ENCODE data around the gene C13orf46.

The C13orf46 gene

GRCh38 chr13:113924184-113924901 lies 49.5 kb downstream of the C13orf46 start:
- ChIA-PET CTCF (interaction anchor here (1.0 kb wide), 1 partner anchor 43 kb away, joined by 3 read pairs; no protein-coding TSS in a partner anchor), POLR2A (ENCODE audit: low non-redundant PET) (no interaction called here)
- DNase-seq (ENCODE audit: low spot score), result no peak
- H3K27ac ChIP-seq, result no peak overlapping the region
- TF ChIP-seq CTCF (conservative IDR thresholded peaks at IDR 0.05; ENCODE audit: low read depth), result no peak

- CTCF ChIA-PET, result interaction anchor here (1.0 kb wide), 1 partner anchor 44 kb away, joined by 3 read pairs; no protein-coding TSS in a partner anchor
These were observed 50.4 kb downstream of the C13orf46 start for GRCh38 chr13:113923376-113924063.

DNA sequence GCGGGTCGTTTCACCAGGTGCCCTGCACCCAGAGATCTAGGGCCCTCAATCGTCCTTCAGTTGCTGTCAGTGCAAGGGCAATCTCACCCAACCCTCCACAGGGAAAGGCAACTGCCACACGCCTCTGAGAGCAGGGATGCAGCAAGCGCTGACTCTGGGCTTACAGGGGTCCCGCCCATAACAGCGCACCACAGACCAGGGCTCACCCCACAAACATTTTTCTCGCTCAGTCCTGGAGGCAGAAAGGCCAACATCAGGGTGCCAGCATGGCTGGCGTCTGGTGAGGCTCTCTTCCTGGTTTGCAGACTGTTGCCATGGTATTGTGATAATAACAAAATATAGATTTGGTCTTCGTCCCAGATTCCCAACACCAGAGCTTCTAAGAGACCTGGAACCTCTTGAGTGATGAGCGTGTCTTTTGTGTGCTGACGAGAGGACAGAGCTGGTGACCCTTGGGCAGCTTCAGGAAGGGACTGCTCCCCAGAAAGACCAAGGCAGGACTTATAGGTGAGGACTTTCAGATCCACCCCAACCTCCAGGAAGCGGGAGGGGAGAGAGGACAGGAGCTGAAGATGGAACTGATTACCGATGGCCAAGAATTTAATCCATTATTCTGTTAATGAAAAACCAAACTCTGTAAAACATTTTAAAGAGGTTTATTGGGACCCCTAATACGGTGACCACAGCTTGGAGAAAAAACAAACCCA lies 51.3 kb downstream of the C13orf46 start:
- ChIA-PET POLR2A (ENCODE audit: low non-redundant PET) (no interaction called here), CTCF (no interaction called here)
- H3K27ac ChIP-seq, result no peak overlapping the region
- no peak for TF ChIP-seq CTCF (conservative IDR thresholded peaks at IDR 0.05; ENCODE audit: low read depth)
- no peak for DNase-seq (ENCODE audit: low spot score)

More at GRCh38 chr13:113923376-113924063, 50.4 kb downstream of the C13orf46 start:
- no peak for TF ChIP-seq CTCF (conservative IDR thresholded peaks at IDR 0.05; ENCODE audit: low read depth)
- H3K27ac ChIP-seq, result no peak overlapping the region
- no peak for DNase-seq (ENCODE audit: low spot score)
- POLR2A ChIA-PET (ENCODE audit: low non-redundant PET), result no interaction called here

GRCh38 chr13:113921763-113922162 lies 52.1 kb downstream of the C13orf46 start:
- H3K27ac ChIP-seq, result no peak overlapping the region
- CTCF ChIA-PET, result interaction anchor here (0.8 kb wide), 1 partner anchor 26 kb away, joined by 3 read pairs; no protein-coding TSS in a partner anchor
- TF ChIP-seq CTCF (conservative IDR thresholded peaks at IDR 0.05; ENCODE audit: low read depth), result no peak
- no peak for DNase-seq (ENCODE audit: low spot score)
- POLR2A ChIA-PET (ENCODE audit: low non-redundant PET), result no interaction called here

DNA sequence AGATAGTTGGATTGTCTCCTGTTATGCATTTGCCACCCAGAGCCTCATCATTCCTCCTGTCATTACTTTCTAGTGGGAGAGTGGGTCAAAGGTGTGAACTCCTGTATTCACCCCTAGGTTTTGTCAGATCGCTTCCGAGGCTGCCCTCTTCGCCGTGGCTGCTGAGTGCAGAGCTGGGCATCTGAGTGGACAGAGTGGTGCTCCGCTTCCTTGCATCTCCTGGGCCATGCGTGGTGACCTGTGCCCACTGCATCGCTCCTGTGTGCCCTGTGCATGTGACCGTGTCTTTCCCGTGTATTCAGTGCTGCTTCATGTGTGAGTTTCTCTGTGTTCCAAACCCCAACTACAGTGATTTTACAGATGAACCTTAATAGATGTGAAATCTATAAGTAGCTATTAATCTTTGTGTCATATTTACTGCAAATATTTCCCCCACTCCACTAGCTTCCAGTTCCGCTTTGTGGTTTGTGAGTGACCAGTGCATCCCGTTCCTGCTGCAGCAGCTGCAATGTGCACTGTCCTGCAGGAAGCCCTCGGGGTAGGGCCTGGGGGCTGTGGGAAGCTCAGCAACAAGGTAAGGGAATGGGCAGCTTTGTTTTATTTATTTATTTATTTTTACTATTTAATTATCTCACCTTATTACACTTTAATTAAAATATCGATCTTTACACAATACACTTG lies 53.1 kb downstream of the C13orf46 start:
- ChIA-PET CTCF (interaction anchor here (0.8 kb wide), 1 partner anchor 27 kb away, joined by 3 read pairs; no protein-coding TSS in a partner anchor), POLR2A (ENCODE audit: low non-redundant PET) (no interaction called here)
- H3K27ac ChIP-seq, result no peak overlapping the region
- DNase-seq (ENCODE audit: low spot score), result no peak
- no peak for TF ChIP-seq CTCF (conservative IDR thresholded peaks at IDR 0.05; ENCODE audit: low read depth)

Data from RWPE1 (cell line).